CD4-positive, alpha-beta T cell treated with Interleukin-1 beta for 1 hour (primary cell): Measurements from ENCODE around the gene SEMA3F.

Experiments
- DNase-seq, 2 donors: peaks; one replicate each; pipeline ENCODE4 v3.0.0-alpha.2; 2020 to 2022

SEMA3F gene

GRCh38 chr3:50157827-50158529 is 2.9 kb downstream of the SEMA3F start:
- no peak for DNase-seq

- no peak for DNase-seq
Observed at GRCh38 chr3:50158530-50159146, 3.5 kb downstream of the SEMA3F start.

DNA sequence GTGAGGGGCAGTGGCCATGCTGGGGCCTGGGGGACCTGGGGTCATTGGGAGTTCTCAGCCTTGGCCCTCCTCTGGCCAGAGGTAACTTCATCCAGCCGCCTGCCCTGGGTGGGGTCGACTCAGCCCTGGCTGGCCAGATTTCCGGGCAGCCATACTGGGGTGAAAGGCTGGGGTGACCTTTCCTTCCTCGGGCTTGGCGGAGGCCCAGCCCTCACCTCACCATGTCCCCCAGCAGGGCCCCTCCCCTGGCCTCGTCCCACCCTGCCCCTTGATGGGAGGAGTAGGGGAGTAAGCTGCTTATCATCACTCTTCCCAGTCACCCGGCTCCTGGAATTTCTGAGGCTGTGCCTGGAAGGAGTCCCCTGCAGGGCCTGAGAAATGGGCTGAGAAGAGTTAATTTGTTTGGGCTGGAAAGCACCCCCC is 5.4 kb downstream of the SEMA3F start:
- no peak for DNase-seq

DNA sequence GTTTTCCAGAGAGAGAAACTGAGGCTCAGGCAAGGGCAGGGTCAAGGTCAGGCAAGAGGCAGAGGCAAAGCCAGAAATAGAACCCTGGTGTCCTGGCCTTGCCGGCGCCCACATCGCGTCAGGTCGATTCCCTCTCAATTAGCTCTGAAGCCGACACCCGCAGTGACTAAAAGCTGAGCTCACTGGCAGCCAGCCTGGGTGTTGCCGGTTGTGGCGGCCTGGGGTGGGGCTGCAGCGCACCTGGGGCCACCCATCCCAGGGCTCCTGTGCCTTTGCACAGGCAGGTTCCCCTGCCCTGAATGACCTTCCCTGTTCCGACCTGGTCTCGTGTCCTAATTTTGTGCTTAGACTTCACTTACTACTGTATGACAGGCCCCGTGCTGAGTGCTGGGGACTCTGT is 6.2 kb downstream of the SEMA3F start:
- no peak for DNase-seq

GRCh38 chr3:50162034-50162883 is 7.1 kb downstream of the SEMA3F start:
- DNase-seq: no peak

GRCh38 chr3:50163572-50164455 is 8.7 kb downstream of the SEMA3F start:
- no peak for DNase-seq

DNA sequence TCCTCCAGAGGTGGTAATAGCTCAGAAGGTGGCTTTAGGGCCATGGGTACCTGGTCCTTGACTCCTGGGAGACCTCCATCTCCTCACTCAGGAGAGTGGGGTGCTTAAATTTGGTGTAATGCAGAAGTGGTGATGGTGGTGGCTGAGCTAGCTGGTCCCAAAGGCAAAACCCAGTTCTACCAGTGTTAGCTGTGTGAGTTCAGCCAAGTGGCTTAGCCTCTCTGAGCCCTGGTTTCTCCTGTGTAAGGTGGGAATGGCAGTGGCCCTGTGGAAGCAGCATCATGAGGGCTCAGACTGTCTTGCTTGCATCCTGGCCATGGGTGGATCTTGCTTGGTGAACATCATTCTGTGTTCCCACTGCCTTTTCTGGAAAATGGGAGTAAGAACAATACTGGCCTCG is 9.4 kb downstream of the SEMA3F start:
- DNase-seq: no peak

DNA sequence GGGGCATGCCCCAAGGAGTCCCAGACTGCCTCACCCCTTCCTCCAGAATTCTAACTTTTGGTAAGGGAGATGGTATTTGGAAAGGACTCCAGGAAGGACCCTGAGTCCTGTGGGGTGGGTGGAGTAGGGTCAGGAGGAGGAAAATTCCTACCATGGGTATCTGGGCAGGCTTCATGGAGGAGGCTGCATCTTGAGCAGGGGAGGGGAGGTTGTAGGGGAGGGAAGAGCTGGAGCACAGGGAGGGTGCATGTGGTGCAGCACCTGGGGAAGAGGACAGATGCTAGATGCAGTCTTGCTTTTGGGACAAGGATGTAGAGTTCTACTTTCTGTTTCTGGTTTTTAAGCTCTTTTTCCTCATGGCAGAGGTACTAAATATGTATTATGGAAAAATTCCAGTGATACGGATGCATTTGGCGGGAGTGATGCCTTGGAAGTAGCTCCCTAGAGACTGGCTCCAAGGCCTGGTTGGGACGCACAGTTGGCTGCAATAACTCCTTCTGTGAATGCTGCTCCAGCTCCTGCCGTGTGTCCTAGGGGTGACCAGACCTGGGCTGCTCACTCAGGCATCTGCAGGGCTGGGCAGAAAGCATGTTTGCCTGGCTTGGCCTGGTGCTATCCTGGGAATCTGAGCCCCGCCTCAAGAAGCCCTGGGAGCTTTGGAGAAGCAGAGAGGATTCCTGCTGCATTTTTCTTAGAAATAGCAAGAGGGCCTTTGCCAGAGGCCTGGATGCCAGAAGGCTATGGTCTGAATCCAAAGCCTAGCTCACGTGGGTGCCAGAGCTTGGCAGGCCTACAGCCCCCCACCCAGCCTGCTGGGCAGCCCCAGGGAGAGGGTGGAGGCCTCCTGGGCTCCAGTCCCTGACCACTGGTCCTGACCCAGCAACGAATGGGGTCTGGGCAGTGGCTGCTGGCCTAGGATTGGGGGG is 10.1 kb downstream of the SEMA3F start:
- DNase-seq: no peak

GRCh38 chr3:50165910-50166538 is 10.9 kb downstream of the SEMA3F start:
- no peak for DNase-seq

GRCh38 chr3:50166620-50167019 is 11.5 kb downstream of the SEMA3F start:
- DNase-seq: no peak

DNA sequence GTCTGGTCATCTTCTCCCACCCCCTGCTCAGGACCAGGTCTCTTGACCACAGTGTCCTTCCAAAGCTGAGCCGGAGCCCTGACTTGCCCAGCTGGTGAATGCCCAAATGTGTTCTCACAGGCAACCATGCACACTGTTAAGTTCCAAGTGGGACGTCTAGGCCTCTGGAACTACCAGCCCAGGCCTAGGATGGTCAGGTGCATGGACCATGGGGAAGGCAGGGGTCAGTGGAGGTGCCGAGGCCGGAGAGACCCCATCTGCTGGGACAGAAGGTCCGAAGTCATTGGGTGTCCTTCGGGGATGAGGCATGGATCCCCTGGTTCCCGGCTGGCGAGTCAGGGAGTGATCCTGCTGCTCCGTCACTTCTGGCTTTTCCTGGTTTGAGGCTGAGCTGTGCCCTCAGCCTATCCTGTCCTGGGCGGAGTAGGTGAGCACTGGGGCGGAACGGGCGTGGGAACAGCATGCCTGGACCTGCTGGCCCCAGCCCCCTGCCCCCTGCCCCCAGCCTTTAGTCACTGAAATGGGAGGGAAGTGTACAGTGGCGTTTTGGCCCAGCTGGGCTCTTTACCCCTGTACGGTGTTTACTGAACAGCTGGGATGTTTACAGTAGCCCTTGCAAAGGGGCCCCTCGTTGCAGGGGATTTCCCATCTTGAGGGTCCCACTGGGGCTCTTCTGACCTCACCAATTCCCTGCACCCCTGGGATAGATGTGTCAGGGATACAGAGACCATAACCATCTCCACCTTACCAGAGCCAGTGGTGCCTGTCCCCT is 12.1 kb downstream of the SEMA3F start:
- no peak for DNase-seq

DNA sequence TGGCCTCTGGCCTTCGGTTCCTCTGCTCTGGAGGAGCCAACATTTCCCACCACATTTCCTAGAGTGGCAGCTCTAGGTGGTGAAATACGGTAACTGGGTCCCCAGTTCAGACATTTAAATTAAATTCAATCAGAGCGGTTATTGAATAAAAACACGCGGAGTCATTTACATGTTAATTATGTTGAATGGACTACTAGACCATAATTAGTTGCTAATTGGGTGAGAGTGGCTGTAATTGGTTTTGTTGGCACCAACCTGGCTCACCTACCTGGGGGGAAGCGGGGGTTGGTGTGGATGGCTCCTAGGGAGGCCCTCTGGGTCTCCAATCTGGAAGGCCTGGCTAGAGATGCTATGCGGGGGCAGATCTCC is 12.7 kb downstream of the SEMA3F start:
- DNase-seq: no peak

GRCh38 chr3:50168388-50168787 is 13.3 kb downstream of the SEMA3F start:
- DNase-seq: no peak

- no peak for DNase-seq
Observed at GRCh38 chr3:50168791-50169190, 13.7 kb downstream of the SEMA3F start.

DNA sequence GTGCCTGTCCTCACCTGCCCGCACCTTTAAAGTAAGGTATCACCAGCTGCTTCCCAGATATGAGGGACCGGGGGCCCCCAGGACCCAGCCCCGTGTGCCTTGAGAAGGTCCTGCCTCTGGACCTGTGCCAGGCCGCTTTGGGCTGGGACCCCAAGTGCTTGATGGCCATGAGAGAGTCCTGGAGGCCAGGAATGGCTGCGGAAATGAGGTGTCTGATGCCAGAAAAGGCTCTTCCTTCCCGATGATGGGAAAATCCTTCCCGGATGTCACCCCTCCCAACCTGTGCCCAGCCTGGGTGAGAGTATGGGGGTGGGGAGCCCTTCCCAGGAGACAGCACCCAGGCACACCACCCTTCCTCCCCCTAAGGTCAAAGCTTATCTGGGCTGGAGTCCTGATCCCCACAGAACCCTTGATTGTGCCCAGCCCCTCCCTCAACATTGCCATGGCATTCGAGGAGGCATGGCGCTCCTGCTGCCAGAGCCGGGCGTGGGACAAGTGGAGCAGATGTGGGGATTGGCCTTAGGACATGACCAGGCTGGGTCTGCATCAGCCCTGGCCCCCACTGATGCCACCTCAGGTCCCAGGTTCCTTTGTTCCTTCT is 14.2 kb downstream of the SEMA3F start:
- no peak for DNase-seq

GRCh38 chr3:50169858-50170257 is 14.7 kb downstream of the SEMA3F start:
- DNase-seq: no peak

- peak in 1 of 2 donors; percentile 58 for DNase-seq
Observed at GRCh38 chr3:50170689-50171088, 15.6 kb downstream of the SEMA3F start.

- DNase-seq: no peak
Observed at GRCh38 chr3:50171540-50172301, 16.6 kb downstream of the SEMA3F start.

- no peak for DNase-seq
Observed at GRCh38 chr3:50172626-50173220, 17.6 kb downstream of the SEMA3F start.
